Testis (tissue), 3 donors: Measurements from ENCODE around the gene ZNRF3. TPM values are rescaled to one million over a fixed set of nuclear protein-coding genes. Genes with fewer than 3 reads are reported as not detected.

Source experiments
- DNase-seq: peaks from one replicate; pipeline ENCODE4 v3.0.0-alpha.2; 2019
- H3K27ac ChIP-seq, 2 donors: fragments of 200-600 bp; sonication (generic); one replicate each; pipeline ENCODE4 v1.5.1; 2019
- H3K27me3 ChIP-seq: fragments of 200-600 bp; sonication (generic); one replicate; pipeline ENCODE4 v1.5.1; 2019
- H3K36me3 ChIP-seq: fragments of 200-600 bp; sonication (generic); one replicate; pipeline ENCODE4 v1.5.1; 2017; ENCODE audit warnings: low read depth; ENCODE audit errors: missing control alignments
- H3K4me1 ChIP-seq: fragments of 200-600 bp; sonication (generic); one replicate; pipeline ENCODE4 v1.5.1; 2019
- H3K4me3 ChIP-seq, 2 donors: fragments of 200-600 bp; sonication (generic); one replicate each; pipeline ENCODE4 v1.5.1; 2017 to 2019
- H3K9me3 ChIP-seq: fragments of 200-600 bp; sonication (generic); one replicate; pipeline ENCODE4 v1.5.1; 2017
- CTCF ChIP-seq, 3 experiments: fragments of 450-650 bp in 2 of 3; fragments of 200-600 bp in 1 of 3; sonication (generic) in 1 of 3; IDR thresholded peaks; one replicate each; pipeline ENCODE4 v1.5.1; 2016 to 2019; ENCODE audit warnings: antibody characterized with exemption in 3 of 3, mild to moderate bottlenecking in 2 of 3, moderate library complexity in 1 of 3
- POLR2A ChIP-seq: fragments of 450-650 bp; IDR thresholded peaks from one replicate; pipeline ENCODE4 v1.6.1; 2017; ENCODE audit warnings: antibody characterized with exemption, mild to moderate bottlenecking, moderate library complexity
- WGBS, 2 donors: methylation state at CpG; one replicate each; pipeline ENCODE4 v1.1.5; 2018; 5-methylcytosine and 5-hydroxymethylcytosine counted together
- intact Hi-C: fragments of 100-400 bp; cut with DNase I; formaldehyde crosslinking; loops from one replicate; pipeline ENCODE4 v1.15.1; 2023; ENCODE audit warnings: low total_unique reads
- polyA plus RNA-seq: library from polyadenylated mRNA; stranded (reverse); fragments of 350-450 nt; fragmentation: Illumina TruSeq; extraction: RNeasy Lipid Tissue Mini Kit (QIAGEN cat#74804); gene quantifications from one replicate; pipeline ENCODE4 v1.2.3, GENCODE V29; 2014; ENCODE audit warnings: low read depth, low replicate concordance; ENCODE audit not compliant: insufficient read depth
- total RNA-seq, 2 donors: library from RNA; depleted of rRNA; stranded (reverse); fragments of >200 nt; gene quantifications; one replicate each; pipeline ENCODE4 v1.2.3, GENCODE V29; 2016

ZNRF3 gene
- total and polyA plus RNA-seq, 3 donors from 2014 or later = 13.9 to 44.5 (median 32.2) TPM

DNA sequence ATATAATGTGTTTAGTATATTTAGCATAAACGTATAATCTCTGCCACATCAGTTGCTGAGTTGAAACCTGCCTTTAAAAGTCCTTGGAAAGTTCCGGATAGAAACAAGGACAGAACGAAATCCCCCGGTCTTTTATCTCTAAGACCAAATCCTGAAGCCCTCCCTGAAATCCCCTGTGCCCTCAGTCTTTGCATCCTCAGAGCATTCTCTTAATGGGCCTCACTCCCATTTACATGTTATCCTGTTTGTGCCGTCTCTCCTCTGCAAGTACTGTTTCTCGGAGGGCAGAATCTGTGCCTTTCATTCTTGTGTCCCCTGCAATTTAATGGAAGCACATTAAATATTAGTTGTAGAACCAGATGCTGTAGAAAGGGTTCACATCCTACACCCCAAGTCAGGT, 56.0 kb downstream of the ZNRF3 start:
- Histone ChIP-seq H3K4me3 (no peak overlapping the region), H3K9me3 (no peaks in the 10 kb centered on the region), H3K36me3 (no peaks in the 10 kb centered on the region), H3K27ac (no peak overlapping the region), H3K27me3 (no peaks in the 10 kb centered on the region), H3K4me1 (peaks cover 13% of the 10 kb centered on the region)
- intact Hi-C loops = no loop called here
- DNase-seq = no peak
- TF ChIP-seq CTCF (IDR thresholded peaks at IDR 0.05) (no peak), POLR2A (no peak)
- WGBS, 2 donors = 50 to 67% methylated on average over 6 of the region's 6 CpGs

DNA sequence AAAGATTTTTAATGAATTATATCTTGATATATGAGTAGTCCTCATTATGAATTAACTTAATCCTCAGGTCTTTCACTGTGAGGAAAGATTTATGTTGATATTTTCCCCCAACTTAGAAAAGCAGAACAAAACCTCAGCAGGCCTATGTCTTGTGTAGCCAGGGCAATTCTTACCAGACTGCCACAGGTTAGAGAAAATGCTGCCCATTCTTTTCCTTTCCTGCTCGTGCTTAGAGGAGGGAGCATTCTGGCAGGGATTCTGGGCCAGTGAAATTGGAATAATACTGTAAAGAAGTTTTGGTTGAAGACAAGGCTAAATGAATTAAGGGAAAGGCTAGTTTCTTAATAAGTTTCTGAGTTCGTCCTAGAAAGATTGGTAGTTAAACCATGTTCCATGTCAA, 56.6 kb downstream of the ZNRF3 start:
- WGBS, 2 donors = 42 to 49% methylated on average over 2 of the region's 2 CpGs
- Histone ChIP-seq H3K9me3 (no peaks in the 10 kb centered on the region), H3K27me3 (no peaks in the 10 kb centered on the region), H3K36me3 (no peaks in the 10 kb centered on the region), H3K4me1 (peaks cover 11% of the 10 kb centered on the region), H3K4me3 (no peak overlapping the region), H3K27ac (peak overlapping the region in 1 of 2 donors; percentile 30)
- intact Hi-C loops = no loop called here
- no peak for TF ChIP-seq POLR2A
- TF ChIP-seq CTCF (IDR thresholded peaks at IDR 0.05) = no peak
- DNase-seq = no peak

DNA sequence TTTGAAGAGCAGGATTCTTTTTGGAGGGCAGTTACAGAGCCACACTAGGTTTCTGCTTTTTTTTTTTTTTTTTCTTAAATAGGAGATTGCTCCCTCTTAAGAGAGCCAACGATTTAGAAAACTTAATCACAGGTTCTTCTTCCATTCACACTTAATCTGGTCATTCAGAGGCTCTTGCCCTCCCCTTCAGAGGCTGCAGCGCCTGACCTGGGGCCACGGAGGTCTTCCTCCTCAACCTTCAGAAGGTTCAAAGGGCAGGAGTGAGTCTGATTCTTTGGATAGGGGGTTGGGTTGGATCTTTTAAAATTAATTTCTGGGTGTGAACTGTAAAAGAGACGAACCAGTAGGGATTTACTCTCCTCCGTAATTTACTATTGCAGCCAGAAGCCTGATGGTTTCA, 57.1 kb downstream of the ZNRF3 start:
- H3K27me3 ChIP-seq = no peaks in the 10 kb centered on the region
- peak overlapping the region in 1 of 2 donors; percentile 30 for H3K27ac ChIP-seq
- H3K4me1 ChIP-seq = peaks cover 11% of the 10 kb centered on the region

GRCh38 chr22:28942333-28942732, 59.0 kb downstream of the ZNRF3 start:
- intact Hi-C loops = no loop called here
- no peaks in the 10 kb centered on the region for H3K9me3 ChIP-seq
- WGBS, 2 donors = 85 to 94% methylated on average over 5 of the region's 5 CpGs

More for the DNA sequence above, 57.1 kb downstream of the ZNRF3 start:
- no peak for DNase-seq
- no peaks in the 10 kb centered on the region for H3K36me3 ChIP-seq
- H3K4me3 ChIP-seq = no peak overlapping the region
- intact Hi-C loops = no loop called here
- WGBS, 2 donors = 67 to 74% methylated on average over 5 of the region's 5 CpGs
- no peak for TF ChIP-seq POLR2A
- TF ChIP-seq CTCF (IDR thresholded peaks at IDR 0.05) = no peak
- H3K9me3 ChIP-seq = no peaks in the 10 kb centered on the region

More at GRCh38 chr22:28942333-28942732, 59.0 kb downstream of the ZNRF3 start:
- DNase-seq = no peak
- Histone ChIP-seq H3K4me1 (peaks cover 11% of the 10 kb centered on the region), H3K36me3 (no peaks in the 10 kb centered on the region), H3K27me3 (no peaks in the 10 kb centered on the region), H3K27ac (no peak overlapping the region), H3K4me3 (no peak overlapping the region)
- TF ChIP-seq CTCF (IDR thresholded peaks at IDR 0.05) (no peak), POLR2A (no peak)
